Keratinocyte (primary cell): ENCODE measurements around the gene SPATS2. TPM values are rescaled to one million over a fixed set of nuclear protein-coding genes. Genes with fewer than 3 reads are reported as not detected.

Source experiments
- DNase-seq: peaks from one replicate; pipeline ENCODE4 v3.0.0-alpha.2; 2011; ENCODE audit warnings: low read depth, missing footprints, low spot score
- FAIRE-seq: peaks from 2 replicates; lab custom pipeline; 2011; peaks lifted over from hg19 to GRCh38; lab: Jason Lieb, UNC
- H2AFZ ChIP-seq: 2 replicates; pipeline ENCODE4 v1.6.0; 2012; ENCODE audit warnings: low read length, control low read depth, inconsistent platforms; ENCODE audit not compliant: control insufficient read depth
- H3K27ac ChIP-seq: 2 replicates; pipeline ENCODE4 v1.5.1; 2011; ENCODE audit warnings: low read length; ENCODE audit not compliant: control insufficient read depth, insufficient read depth
- H3K27me3 ChIP-seq: 3 replicates; pipeline ENCODE4 v1.6.0; 2011; ENCODE audit warnings: low read length; ENCODE audit not compliant: control insufficient read depth, insufficient read depth; ENCODE audit errors: extremely low read depth
- H3K36me3 ChIP-seq, 2 experiments: 2 replicates in 1 of 2; 3 replicates in 1 of 2; pipeline ENCODE4 v1.5.1; 2011; ENCODE audit warnings: low read length in 2 of 2, mild to moderate bottlenecking in 1 of 2; ENCODE audit not compliant: control insufficient read depth in 2 of 2, insufficient read depth in 2 of 2; ENCODE audit errors: extremely low read depth in 1 of 2
- H3K4me1 ChIP-seq: 3 replicates; pipeline ENCODE4 v1.5.1; 2011; ENCODE audit warnings: low read length; ENCODE audit not compliant: control insufficient read depth, insufficient read depth; ENCODE audit errors: extremely low read depth
- H3K4me2 ChIP-seq: 3 replicates; pipeline ENCODE4 v1.6.0; 2011; ENCODE audit warnings: low read depth, low read length; ENCODE audit not compliant: control insufficient read depth, insufficient read depth; ENCODE audit errors: extremely low read depth
- H3K4me3 ChIP-seq, 3 experiments: fragments of 200-600 bp in 1 of 3; sonication (generic) in 1 of 3; 2 replicates in 2 of 3; 3 replicates in 1 of 3; pipeline ENCODE4 v1.5.1; 2011 to 2016; ENCODE audit warnings: low read length in 3 of 3, mild to moderate bottlenecking in 3 of 3, control low read depth in 2 of 3, inconsistent platforms in 1 of 3, low read depth in 1 of 3, mixed read lengths in 1 of 3, mixed run types in 1 of 3, moderate library complexity in 1 of 3; ENCODE audit not compliant: control insufficient read depth in 2 of 3, insufficient read depth in 2 of 3; ENCODE audit errors: extremely low read depth in 1 of 3
- H3K79me2 ChIP-seq: 2 replicates; pipeline ENCODE4 v1.6.0; 2012; ENCODE audit warnings: low read length; ENCODE audit not compliant: control insufficient read depth, insufficient read depth
- H3K9ac ChIP-seq: 3 replicates; pipeline ENCODE4 v1.6.0; 2011; ENCODE audit warnings: low read length; ENCODE audit not compliant: control insufficient read depth, insufficient read depth; ENCODE audit errors: extremely low read depth
- H3K9me1 ChIP-seq: 3 replicates; pipeline ENCODE4 v1.6.0; 2011; ENCODE audit warnings: low read length; ENCODE audit not compliant: control insufficient read depth, insufficient read depth; ENCODE audit errors: extremely low read depth
- H3K9me3 ChIP-seq: 2 replicates; pipeline ENCODE4 v1.5.1; 2012; ENCODE audit warnings: low read depth, low read length; ENCODE audit not compliant: control insufficient read depth
- H4K20me1 ChIP-seq: 3 replicates; pipeline ENCODE4 v1.6.0; 2011; ENCODE audit warnings: low read length; ENCODE audit not compliant: control insufficient read depth, insufficient read depth; ENCODE audit errors: extremely low read depth
- EZH2 ChIP-seq: IDR thresholded peaks from one replicate; pipeline ENCODE4 v1.6.1; 2012; ENCODE audit warnings: inconsistent platforms, mild to moderate bottlenecking, low read length, moderate library complexity
- dilution Hi-C: fragments of 300-500 bp; cut with MboI; formaldehyde crosslinking; loops from one replicate; pipeline ENCODE4 v1.7.0; 2020; ENCODE audit warnings: low sequenced_read_pairs; ENCODE audit not compliant: extremely low pct_ligation_motif_present
- polyA plus RNA-seq, 5 experiments: library from polyadenylated mRNA; depleted of rRNA in 3 of 5; stranded (reverse) in 3 of 5; stranded (forward) in 1 of 5; unstranded in 1 of 5; fragments of >200 nt; gene quantifications; 1 replicate in 1 of 5; 2 replicates in 3 of 5; 3 replicates in 1 of 5; pipeline versions ENCODE4 v1.2.1 to v1.2.3, GENCODE V29; 2011 to 2012; ENCODE audit warnings: missing spikeins in 2 of 5, low read depth in 1 of 5, low replicate concordance in 1 of 5
- TF ChIP-seq, protein P1 (sequence below), 3 experiments: IDR thresholded peaks in 1 of 3; conservative IDR thresholded peaks in 1 of 3; optimal IDR thresholded peaks in 1 of 3; 2 replicates in 2 of 3; 3 replicates in 1 of 3; pipeline versions ENCODE3 to v1.5.1; 2011; ENCODE audit warnings: low read length in 3 of 3, mild to moderate bottlenecking in 3 of 3, moderate library complexity in 2 of 3, control low read depth in 1 of 3, inconsistent platforms in 1 of 3; ENCODE audit not compliant: insufficient read depth in 2 of 3; ENCODE audit errors: extremely low read depth in 1 of 3

SPATS2 gene
- polyA plus RNA-seq, 1 donor (not counting 4 experiments of a cell fraction or from before 2014, with no cell fraction given) = 47.9 TPM

DNA sequence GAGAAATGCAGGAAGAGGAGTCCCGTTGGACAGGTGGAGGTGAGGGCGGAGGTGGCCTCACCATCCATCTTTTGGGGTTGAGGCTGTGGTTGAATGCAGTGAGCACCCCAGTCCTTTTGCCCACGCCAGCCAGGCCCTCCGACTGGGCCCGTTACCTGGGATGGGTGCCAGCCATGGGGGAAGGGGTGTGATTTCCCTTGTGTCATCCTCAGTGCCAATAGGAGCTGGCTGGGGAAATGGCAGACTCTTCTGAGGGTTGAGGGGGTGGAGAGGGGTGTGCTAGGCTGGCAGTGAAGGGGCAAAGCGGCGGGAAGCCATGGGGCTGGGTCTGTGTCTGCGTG, 181.2 kb downstream of the SPATS2 start:
- Histone ChIP-seq H3K79me2 (no peaks in the 10 kb centered on the region), H2AFZ (no peak overlapping the region), H3K4me2 (peak overlapping the region; percentile 48), H3K9ac (no peak overlapping the region), H3K9me3 (no peaks in the 10 kb centered on the region), H3K27ac (no peak overlapping the region), H3K27me3 (peaks cover 56% of the 10 kb centered on the region), H3K4me3 (no peak overlapping the region), H3K9me1 (peaks cover 5% of the 10 kb centered on the region), H3K36me3 (no peaks in the 10 kb centered on the region), H3K4me1 (peaks cover 30% of the 10 kb centered on the region), H4K20me1 (no peaks in the 10 kb centered on the region)
- FAIRE-seq = no peak
- no peak for TF ChIP-seq EZH2
- TF ChIP-seq, protein P1, sequence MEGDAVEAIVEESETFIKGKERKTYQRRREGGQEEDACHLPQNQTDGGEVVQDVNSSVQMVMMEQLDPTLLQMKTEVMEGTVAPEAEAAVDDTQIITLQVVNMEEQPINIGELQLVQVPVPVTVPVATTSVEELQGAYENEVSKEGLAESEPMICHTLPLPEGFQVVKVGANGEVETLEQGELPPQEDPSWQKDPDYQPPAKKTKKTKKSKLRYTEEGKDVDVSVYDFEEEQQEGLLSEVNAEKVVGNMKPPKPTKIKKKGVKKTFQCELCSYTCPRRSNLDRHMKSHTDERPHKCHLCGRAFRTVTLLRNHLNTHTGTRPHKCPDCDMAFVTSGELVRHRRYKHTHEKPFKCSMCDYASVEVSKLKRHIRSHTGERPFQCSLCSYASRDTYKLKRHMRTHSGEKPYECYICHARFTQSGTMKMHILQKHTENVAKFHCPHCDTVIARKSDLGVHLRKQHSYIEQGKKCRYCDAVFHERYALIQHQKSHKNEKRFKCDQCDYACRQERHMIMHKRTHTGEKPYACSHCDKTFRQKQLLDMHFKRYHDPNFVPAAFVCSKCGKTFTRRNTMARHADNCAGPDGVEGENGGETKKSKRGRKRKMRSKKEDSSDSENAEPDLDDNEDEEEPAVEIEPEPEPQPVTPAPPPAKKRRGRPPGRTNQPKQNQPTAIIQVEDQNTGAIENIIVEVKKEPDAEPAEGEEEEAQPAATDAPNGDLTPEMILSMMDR (optimal IDR thresholded peaks at IDR 0.05 in 1 of 3, IDR thresholded peaks at IDR 0.05 in 1 of 3, conservative IDR thresholded peaks at IDR 0.05 in 1 of 3; ENCODE audit: extremely low read depth in 1 of 3, insufficient read depth in 2 of 3, low read length in 3 of 3) = no peak
- dilution Hi-C loops = no loop called here
- DNase-seq = no peak

DNA sequence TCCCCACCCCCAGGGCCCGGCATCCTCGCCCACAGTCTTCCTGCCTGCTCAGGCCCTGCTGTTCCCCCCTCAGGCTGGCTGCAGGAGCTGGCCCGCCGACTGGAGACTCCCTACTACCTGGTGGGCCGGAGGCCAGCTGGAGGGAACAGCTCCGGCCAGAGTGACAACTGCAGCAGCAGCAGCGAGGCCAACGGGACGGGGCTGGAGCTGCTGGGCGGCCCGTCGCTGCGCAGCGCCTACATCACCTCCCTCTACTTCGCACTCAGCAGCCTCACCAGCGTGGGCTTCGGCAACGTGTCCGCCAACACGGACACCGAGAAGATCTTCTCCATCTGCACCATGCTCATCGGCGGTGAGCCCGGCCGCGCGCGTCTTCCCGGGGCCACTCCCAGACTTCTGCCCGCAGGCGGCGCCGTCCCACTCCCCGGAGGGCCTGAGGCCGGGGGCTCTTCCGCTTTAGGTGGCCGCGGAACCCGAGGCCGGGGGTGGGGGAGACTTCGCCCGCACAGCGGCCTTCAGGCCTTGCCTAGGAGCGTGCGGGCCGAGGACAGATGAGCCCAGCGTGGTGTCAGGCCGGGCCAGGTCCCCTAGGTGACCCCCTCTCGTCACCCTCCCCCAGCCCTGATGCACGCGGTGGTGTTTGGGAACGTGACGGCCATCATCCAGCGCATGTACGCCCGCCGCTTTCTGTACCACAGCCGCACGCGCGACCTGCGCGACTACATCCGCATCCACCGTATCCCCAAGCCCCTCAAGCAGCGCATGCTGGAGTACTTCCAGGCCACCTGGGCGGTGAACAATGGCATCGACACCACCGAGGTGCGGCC, 181.8 kb downstream of the SPATS2 start:
- Histone ChIP-seq H3K4me2 (peak overlapping the region; percentile 48), H3K4me3 (peak overlapping the region in 1 of 3 experiments; percentile 45), H3K36me3 (no peaks in the 10 kb centered on the region), H3K9me3 (no peaks in the 10 kb centered on the region), H3K27me3 (peaks cover 56% of the 10 kb centered on the region), H2AFZ (no peak overlapping the region), H3K9me1 (peaks cover 5% of the 10 kb centered on the region), H4K20me1 (no peaks in the 10 kb centered on the region), H3K27ac (no peak overlapping the region), H3K9ac (no peak overlapping the region), H3K79me2 (no peaks in the 10 kb centered on the region), H3K4me1 (peaks cover 30% of the 10 kb centered on the region)
- no peak for DNase-seq
- FAIRE-seq = no peak
- TF ChIP-seq, protein P1 (optimal IDR thresholded peaks at IDR 0.05 in 1 of 3, IDR thresholded peaks at IDR 0.05 in 1 of 3, conservative IDR thresholded peaks at IDR 0.05 in 1 of 3; ENCODE audit: extremely low read depth in 1 of 3, insufficient read depth in 2 of 3, low read length in 3 of 3) = peak in 1 of 3 experiments; percentile 5
- peak; percentile 41 for TF ChIP-seq EZH2
- dilution Hi-C loops = no loop called here
